Stimulated activated CD8-positive, alpha-beta memory T cell treated with anti-CD3 and anti-CD28 coated beads, Interleukin-4, amount 100 ng/mL, for 48 hours (primary cell): ENCODE results near the gene GIN1.
"Not testable (repeated sequence)": the region's sequence is repeated elsewhere in the genome, so short reads cannot be mapped to it uniquely, and the experiment has no call there.

Experiments
- DNase-seq: peaks from one replicate; pipeline ENCODE4 v3.0.0-alpha.2; 2020

Gene GIN1, protein sequence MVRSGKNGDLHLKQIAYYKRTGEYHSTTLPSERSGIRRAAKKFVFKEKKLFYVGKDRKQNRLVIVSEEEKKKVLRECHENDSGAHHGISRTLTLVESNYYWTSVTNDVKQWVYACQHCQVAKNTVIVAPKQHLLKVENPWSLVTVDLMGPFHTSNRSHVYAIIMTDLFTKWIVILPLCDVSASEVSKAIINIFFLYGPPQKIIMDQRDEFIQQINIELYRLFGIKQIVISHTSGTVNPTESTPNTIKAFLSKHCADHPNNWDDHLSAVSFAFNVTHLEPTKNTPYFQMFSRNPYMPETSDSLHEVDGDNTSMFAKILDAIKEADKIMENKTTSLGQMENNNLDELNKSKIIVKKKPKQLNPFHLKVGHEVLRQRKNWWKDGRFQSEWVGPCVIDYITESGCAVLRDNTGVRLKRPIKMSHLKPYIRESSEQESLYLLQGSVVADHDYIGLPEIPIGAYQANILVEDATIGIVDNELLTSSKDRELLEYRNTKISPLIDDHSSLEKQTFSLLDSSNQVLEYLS

DNA sequence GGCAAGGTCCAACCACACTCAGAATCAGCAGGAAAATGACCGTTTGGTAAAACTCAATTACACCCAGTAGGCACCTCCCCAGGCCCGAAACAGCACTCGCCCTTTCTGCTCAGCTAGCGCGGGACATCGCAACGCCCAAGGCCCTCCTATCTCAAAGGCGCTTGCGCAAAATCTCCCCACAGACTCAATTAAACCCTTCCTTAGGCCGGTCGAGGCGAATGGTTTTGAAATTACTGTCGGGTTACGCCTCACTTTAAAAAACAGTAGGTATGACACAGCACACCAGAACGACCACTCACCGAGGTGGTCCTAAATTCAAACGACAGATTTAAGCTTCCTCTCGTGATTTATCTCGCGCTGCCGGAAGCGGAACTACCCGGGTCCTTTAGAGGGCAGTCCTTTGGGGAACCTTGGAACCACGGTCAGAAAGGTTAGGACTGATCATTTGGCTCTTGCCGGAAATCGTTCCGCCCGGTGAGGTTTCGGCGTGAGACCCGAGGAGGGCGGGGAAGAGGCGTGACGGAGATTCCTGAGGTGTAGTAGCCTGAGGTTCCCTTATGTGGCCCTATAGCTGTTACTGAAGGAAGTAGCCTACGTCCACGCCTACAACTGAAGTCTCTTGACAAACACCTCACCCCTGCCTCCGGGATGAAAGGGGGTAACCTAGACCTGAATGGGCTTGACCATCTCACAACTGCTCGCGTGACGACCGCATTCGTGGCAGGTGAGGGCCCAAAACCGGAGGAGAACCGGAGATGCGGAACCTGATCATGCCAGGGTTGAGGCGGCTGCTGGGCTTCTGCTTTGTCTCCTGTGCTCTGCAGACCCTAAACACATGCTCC is at the start of gene GIN1, which contains the start of gene PPIP5K2:
TSS of gene GIN1 (minus strand) at position 374 of the 842 bp plus-strand sequence. CDS start 11,431 bp downstream, outside the sequence.
TSS of gene PPIP5K2 (plus strand) at position 537 of the 842 bp plus-strand sequence. CDS start 9,289 bp downstream, outside the sequence.
- DNase-seq = peak; percentile 97

DNA sequence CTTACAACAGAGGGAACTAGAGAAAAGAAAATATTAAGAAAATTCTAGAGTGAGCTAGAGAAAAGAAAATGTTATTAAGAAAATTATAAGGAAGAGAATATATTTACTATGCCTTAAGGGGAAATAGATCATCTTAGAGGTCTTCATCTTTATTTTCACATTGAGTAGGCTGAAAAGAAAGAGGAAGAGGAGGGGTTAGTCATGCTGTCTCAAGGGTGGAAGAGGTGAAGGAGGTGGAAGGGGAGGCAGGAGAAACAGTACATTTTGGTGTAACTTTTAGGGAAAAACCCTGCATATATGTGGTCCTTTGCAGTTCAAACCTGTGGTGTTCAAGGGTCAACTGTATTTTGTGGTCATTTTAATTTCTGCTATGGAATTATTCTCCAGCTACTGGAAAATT is 46.8 kb upstream of the GIN1 start:
- no peak for DNase-seq

DNA sequence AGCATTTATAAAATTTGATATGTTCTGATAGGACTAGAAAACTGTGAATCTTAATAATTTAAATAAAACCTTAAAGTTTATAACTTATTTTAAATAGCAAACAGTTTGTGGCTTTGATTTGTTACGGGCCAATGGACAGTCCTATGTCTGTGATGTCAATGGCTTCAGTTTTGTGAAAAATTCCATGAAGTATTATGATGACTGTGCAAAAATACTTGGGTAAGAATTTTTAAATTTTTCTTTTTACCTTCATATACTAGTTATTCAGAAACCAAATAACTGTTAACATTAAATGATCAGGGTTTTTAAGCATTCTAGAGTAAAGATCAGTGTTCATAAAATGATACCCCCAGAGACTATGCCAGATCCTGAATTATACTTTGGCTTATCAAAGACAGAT is 31.2 kb upstream of the GIN1 start:
- no peak for DNase-seq

DNA sequence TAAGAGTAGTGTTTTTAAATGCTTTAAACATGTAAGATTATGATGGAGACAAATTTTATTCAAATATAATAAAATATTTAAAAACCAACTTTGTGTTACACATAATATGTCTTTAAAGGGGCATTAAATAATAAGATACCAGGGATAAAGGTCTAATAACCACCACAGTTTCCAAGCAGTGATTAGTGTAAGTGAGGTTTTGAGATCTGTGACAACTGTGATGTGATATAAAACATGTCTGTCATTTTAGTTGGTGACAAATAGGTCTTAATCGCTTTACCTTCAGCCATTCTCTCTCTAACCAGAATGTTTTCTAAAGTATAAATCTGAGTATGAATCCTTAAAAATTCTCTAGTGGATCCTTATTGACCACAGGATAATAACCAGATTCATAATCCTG is 28.3 kb upstream of the GIN1 start:
- DNase-seq = no peak

DNA sequence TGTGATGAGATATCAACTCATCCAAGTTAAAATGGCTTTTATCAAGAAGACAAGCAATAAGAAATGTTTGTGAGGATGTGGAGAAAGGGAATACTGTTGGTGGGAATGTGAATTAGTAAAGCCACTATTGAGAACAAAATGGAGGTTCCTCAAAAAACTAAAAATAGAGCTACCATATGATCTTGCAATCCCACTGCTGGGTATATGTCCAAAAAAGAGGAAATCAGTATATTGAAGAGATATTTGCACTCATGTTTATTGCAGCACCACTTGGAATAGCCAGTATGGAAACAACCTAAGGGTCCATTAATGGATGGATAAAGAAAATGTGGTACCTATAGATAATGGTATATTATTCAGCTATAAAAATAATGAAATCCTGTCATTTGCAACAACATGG is 25.3 kb upstream of the GIN1 start:
- DNase-seq = no peak

DNA sequence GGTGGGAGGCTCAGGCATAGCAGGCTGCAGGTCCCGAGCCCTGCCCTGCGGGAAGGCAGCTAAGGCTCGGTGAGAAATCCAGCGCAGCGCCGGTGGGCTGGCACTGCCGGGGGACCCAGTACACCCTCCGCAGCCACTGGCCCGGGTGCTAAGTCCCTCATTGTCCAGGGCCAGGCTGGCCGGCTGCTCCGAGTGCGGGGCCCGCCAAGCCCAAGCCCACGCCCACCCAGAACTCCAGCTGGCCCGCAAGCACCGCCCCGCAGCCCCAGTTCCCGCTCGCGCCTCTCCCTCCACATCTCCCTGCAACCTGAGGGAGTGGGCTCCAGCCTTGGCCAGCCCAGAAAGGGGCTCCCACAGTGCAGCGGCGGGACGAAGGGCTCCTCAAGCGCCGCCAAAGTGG is 22.2 kb upstream of the GIN1 start:
- not testable (repeated sequence) for DNase-seq

DNA sequence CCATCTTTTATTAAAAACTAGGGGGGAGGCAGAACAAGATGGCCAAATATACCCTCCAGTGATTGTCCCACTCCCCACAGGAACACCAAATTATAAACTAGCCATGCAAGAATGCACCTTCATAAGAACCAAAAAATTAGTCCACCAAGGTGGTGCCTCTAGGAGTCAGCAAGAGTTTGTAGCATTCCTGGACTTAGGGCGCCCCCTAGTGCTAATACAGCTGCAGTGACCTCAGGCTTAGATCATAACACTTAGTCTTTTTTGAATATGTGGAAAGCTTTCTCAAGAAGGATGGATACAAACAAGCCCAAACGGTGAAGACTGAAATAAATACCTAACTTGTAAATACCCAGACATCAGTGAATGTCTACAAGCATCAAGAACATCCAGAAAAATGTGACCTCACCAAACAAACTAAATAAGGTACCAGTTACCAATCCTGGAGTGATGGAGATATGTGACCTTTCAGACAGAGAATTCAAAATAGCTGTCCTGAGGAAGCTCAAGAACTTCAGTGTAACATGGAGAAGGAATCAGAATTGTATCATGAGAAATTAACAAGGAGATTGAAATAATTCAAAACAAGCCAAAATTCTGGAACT is 19.4 kb upstream of the GIN1 start:
- peak; percentile 85 for DNase-seq

DNA sequence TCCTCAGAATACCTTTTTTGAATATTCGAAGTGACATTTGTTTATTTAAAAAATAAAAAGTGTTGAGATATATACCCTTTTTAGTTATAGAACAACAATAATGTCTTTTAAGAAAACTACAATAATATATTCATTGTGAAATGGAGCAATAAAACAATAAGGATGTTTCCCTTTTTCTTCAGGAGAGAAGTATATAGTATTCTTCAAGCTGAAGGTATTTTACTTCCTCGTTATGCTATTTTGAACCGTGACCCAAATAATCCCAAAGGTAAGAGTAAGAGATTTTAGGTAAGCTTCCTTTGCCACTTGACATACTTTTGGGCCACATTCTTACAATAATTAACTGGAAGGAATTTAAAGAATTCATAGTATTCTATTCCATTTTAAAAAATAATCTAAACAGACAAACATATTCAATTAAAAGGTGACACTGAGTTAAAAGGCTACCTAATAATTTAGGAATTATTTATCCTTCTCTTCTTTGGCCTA is 18.3 kb upstream of the GIN1 start:
- DNase-seq = no peak

DNA sequence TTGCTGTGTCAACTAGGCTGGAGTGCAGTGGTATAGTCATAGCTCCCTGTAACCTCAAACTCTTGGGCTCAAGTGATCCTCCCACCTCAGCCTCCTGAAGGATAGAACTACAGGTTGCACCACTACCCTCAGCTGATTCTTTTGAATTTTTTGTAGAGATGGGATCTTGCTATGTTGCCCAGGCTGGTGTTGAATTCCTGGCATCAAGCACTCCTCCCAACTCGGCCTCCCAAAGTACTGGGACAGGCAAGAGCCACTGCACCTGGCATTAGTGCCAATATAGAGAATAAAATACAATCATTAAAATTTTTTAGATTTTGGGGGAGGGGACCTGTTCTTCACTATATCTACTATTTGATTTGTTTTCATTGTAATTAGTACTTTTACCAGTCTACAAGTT is 15.5 kb upstream of the GIN1 start:
- DNase-seq = no peak

DNA sequence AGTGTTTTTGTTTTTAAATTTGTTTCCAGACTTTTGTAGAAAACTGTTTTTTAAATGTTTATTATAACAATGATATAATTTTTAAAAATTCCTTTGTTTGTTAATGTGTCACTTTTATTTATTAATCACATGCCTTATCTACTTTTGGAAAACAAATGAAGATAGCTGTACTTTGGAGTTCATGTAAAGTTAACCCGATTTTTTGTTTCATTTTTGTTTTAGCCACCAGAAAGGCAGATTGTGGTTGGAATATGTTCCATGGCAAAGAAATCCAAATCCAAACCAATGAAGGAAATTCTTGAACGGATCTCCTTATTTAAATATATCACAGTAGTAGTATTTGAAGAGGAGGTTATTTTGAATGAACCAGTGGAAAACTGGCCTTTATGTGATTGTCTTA is 13.3 kb upstream of the GIN1 start:
- no peak for DNase-seq

DNA sequence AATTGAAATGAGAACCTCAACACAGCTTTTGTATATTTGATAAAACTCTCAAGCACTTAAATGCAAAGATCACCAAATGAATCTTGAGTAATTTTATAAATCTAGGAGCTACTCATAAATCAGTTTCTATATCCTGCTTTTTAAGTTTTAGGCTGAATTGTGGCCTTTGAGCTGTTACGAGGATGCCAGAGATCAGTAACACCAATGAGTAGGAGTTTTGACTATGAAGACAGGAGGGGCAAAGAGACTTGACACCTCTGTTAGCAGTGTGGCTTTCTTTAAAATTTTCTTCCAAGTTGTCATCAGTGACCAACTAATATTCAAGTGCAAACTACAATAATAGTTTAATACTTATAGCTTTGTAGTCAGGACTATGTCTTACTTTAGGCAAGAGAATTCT is 12.7 kb upstream of the GIN1 start:
- DNase-seq = no peak

DNA sequence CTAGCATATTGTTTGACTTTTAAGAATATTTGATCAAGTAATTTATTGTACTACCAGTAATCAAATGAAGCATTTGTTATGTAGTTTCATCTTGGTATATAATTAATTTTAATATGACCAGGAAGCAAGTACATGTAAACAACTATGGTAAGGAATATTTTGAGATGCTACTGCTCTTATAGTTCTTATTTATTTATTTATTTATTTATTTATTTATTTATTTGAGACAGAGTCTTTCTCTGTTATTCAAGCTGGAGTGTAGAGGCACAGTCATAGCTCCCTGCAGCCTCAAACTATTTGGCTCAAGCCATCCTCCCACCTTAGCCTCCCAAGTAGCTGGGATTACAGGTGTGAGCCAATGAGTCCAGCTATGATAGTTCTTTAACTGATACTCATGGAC is 8.3 kb upstream of the GIN1 start:
- no peak for DNase-seq

DNA sequence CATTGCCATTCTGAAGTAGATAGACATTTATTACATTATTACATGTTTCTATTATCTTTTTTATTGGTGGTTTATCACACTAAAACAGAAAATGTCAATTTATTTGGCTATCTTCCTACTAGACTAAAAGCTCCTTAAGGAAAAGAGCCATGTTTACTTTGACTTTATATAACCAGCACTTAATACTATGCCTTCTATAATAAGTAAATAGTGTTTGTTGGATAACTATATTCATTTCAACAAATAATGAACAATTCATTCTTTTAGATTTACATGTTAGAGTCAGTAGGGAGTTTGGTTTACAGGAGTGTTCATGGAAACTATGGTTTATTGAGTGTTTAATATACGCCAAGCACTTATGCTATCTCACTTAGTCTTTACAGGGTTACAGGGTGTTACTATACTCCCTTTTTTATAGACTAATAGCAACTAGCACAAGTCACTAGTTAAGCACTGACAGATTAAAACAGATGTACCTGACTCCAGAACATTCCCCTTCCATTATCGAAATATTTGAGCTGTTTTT is 7.4 kb upstream of the GIN1 start:
- DNase-seq = no peak

DNA sequence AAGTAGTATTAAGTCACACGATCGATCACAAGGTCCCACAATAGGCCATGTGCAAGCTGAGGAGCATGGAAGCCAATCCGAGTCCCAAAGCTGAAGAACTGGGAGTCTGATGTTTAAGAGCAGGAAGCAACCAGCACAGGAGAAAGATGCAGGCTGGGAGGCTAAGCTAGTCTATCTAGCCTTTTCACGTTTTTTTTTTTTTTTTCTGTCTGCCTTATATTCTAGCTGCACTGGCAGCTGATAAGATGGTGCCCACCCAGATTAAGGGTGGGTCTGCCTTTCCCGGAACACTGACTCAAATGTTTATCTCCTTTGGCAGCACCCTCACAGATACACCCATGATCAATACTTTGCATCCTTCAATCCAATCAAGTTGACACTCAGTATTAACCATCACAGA is 6.6 kb upstream of the GIN1 start:
- no peak for DNase-seq

DNA sequence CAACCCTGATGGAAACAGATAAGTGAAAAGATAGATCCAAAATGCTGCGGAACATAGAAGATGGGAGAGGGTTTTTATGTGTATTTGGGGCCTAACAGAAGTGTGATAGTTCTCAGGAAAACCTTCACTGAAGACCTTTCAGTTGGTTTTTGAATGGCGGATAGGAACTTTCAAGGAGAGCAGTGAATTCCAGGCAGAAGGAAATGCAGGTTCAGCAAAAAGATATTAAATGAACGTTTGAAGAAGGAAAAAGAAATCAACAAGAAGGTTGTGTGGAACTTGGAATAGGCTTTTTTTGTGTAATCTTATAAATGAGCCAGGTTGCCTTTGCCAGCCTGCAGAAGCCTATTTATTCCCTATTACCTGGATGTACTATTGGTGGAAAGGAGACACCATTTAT is 2.3 kb upstream of the GIN1 start:
- no peak for DNase-seq

DNA sequence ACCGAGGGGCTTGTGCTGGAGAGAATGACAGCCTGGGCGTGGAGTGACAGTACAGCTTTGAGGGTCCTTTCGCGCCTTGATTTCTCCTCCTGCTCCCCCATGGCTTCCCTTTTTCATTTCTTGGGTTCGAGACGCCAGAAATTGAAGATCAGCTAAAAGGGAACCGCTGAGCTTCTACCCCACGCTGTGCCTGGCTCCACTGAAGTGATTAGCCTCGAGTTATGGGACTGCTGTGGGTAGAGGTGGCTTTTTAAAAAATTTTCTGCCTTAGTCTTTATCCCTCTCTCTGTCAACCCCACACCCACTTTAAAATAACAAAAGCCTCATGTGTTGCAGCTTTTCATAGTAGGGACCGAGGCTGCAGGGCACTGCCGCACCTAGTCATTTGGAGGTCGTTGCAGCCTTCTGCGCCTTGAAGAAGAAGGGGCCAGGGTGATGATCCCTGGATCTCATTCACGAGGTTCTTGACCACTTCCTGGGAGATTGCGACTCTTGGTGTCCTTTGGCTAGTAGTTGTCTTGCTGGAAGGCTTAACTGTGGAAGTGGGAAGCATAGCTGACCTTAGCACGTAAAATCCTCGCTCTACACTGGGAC is 766 bp upstream of the GIN1 start:
- peak; percentile 31 for DNase-seq

DNA sequence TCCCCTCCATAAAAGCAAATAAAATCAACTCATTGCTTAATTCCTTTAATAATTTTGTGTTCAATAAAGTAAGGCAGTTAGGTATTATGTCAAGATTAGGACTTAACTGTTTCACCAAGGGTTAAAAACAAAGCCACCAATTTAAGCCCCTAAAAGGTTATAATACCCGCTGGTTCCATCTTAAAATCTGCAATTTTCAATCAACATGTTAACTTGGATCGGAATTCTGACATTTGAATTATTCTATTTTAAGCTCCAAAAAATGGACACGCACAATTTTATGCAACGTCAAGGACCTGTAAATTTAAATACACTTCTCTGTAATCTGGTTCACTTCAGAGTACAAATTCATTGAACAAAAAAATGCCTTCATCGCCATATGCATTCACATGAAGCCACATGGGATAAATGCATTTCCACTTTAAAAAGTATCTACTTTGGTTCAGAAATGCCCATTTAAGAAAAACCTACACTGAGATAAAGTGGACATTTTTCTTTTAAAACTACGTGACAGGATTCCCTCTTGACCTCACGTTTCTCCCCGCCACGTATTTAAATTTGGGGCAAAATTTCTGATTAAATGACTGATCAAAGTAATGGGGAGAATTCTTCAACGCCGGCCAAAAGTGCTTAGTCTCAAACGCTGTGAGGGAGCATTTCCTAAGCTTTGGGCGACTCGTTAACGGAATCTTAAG is 721 bp downstream of the GIN1 start:
- no peak for DNase-seq

DNA sequence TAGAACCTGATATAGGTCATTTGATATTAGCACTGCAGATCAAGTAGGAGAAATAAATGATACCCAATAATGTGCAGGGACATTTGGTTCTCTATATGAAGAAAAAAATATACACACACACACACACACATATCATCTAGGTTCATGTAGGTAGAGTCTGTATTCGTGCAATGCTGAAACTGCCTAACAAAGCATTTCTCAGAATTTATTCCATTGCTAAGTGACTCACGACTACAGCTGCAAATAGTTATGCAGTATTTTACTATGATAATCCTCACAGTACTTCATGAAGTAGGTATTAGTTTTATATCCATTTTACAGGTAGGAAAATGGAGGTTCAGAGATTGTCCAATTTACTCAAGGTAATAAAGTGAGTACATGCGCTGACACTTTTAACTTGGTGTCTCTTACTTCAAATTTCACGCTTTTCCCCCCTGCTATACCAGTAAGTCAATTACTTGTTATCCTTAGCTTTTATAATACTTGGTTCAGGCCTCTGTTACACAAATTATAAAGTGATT is 2.4 kb downstream of the GIN1 start:
- DNase-seq = no peak

DNA sequence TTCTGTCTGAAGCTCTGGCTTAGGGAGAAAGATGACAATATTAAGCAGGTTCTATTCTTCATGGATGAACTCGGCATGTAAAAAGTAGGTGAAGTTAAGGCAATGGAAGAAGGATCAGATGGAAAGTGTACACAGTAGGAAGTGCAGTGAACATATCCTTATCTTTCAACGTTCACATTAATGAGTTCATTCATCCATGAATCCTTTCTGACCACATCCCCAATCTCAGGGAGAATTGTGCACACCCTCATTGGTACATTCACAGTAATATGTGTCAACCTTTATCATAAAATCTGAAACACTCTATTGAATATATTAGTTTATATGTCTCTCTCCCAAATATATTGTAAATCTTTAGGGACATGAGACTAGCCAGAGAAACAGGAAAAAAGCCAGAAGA is 5.5 kb downstream of the GIN1 start:
- no peak for DNase-seq

DNA sequence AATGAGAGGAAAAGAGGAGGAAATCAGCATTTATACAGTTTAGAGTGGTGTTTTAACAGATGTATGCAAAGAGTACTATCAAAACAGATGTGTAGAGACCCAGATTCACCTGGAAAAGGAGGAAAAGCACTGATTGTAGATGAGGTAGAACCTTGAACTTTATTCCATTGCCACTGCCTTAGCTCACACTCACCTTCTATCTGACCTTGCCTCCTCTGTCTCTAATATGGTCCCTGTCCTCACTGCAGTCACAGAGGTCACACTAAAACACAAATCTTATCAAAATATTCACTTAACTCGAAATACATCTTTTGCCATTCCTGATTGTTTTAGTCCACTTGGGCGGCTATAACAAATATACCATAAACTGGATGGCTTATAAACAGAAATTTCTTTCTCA is 7.0 kb downstream of the GIN1 start:
- no peak for DNase-seq

DNA sequence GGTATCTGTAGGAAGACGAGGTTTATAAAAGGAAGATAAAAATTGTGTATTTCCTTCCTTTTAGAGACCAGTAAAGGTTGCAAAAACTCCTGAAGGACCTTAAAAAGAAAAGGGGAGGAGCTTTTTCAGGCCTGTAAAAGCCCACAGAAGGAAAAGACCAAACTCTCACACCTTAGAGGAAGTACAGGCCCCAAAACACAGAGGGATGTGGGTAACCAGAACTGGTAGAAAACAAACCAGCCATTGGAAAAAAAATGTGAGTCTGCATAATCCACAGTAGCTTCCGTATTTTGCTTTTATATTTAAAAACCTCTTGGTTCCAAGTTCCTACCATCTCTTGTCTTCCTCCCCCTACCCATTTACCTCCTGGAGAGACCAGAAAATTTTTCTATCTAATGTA is 8.5 kb downstream of the GIN1 start:
- DNase-seq = no peak

DNA sequence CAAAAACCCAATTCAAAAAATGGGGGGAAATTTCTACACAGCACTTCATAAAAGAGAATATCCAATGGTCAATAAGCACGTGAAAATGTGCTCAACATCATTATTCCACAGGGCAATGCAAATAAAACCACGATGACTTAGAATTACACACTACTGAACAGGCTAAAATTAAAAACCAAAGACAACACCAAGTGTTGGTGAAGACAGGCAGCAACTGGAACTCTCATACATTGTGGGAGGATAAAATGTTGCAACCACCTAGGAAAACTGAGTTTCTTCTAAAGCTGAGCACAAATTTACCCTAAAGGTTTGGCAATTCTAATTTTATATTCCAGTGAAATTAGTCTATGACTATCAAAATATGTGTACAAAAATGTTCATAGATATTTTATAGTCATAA is 9.5 kb downstream of the GIN1 start:
- no peak for DNase-seq
